ENCODE results near the gene SYNGR4. TPM values are rescaled to one million over a fixed set of nuclear protein-coding genes. Genes with fewer than 3 reads are reported as not detected.
A peak's percentile ranks its signal among the peaks of the same experiment; 100 is the strongest.

The SYNGR4 gene
- total RNA-seq, 1 donor from 2014 or later: not detected

- no peak overlapping the region for H2AFZ ChIP-seq (replicated peaks)
- H3K9ac ChIP-seq: no peak overlapping the region
- TF ChIP-seq EZH2phosphoT487 (IDR thresholded peaks at IDR 0.05) (no peak), CTCF (IDR thresholded peaks at IDR 0.05) (no peak), EZH2 (IDR thresholded peaks at IDR 0.05) (no peak)
- H3K79me2 ChIP-seq (ENCODE audit: low read depth): no peaks in the 10 kb centered on the region
- peaks cover 3% of the 10 kb centered on the region for H3F3A ChIP-seq (ENCODE audit: low read depth)
- no peak overlapping the region for H3K4me3 ChIP-seq
- no peaks in the 10 kb centered on the region for H3K36me3 Mint-ChIP-seq
- no peak overlapping the region for H3K4me3 Mint-ChIP-seq
- H3K27ac Mint-ChIP-seq: peak overlapping the region; percentile 27
- no peak for DNase-seq (ENCODE audit: low spot score)
- H3K36me3 ChIP-seq: no peaks in the 10 kb centered on the region
- no peaks in the 10 kb centered on the region for H4K20me1 ChIP-seq (ENCODE audit: low read depth)
- peaks cover 2% of the 10 kb centered on the region for H3K9me3 Mint-ChIP-seq
- H3K27me3 ChIP-seq: no peaks in the 10 kb centered on the region
- peaks cover 2% of the 10 kb centered on the region for H3K4me1 ChIP-seq
- no peak overlapping the region for H3K27ac ChIP-seq
- peaks cover 22% of the 10 kb centered on the region for H3K27me3 Mint-ChIP-seq (ENCODE audit: insufficient read depth, low read depth)
- H3K4me1 Mint-ChIP-seq: peaks cover 35% of the 10 kb centered on the region
- no peaks in the 10 kb centered on the region for H3K9me3 ChIP-seq (ENCODE audit: low read depth)
- H3K4me2 ChIP-seq: no peak overlapping the region
Observed at GRCh38 chr19:48353677-48354076, 10.5 kb upstream of the SYNGR4 start.

GRCh38 chr19:48354332-48354992 lies 9.7 kb upstream of the SYNGR4 start:
- H3K9me3 Mint-ChIP-seq: peaks cover 2% of the 10 kb centered on the region
- no peak overlapping the region for H3K27ac ChIP-seq
- H3K9ac ChIP-seq: no peak overlapping the region
- no peak for TF ChIP-seq EZH2 (IDR thresholded peaks at IDR 0.05)
- TF ChIP-seq CTCF (IDR thresholded peaks at IDR 0.05): no peak
- peak overlapping the region; percentile 49 for H3K27ac Mint-ChIP-seq
- no peaks in the 10 kb centered on the region for H3K36me3 ChIP-seq
- H3K4me3 ChIP-seq: no peak overlapping the region
- H3K79me2 ChIP-seq (ENCODE audit: low read depth): no peaks in the 10 kb centered on the region
- peaks cover 4% of the 10 kb centered on the region for H3F3A ChIP-seq (ENCODE audit: low read depth)
- no peak overlapping the region for H3K4me2 ChIP-seq
- H3K4me1 ChIP-seq: peaks cover 2% of the 10 kb centered on the region
- peaks cover 36% of the 10 kb centered on the region for H3K4me1 Mint-ChIP-seq
- H3K4me3 Mint-ChIP-seq: peak overlapping the region; percentile 64
- no peaks in the 10 kb centered on the region for H3K27me3 ChIP-seq
- H3K27me3 Mint-ChIP-seq (ENCODE audit: insufficient read depth, low read depth): peaks cover 25% of the 10 kb centered on the region
- H3K9me3 ChIP-seq (ENCODE audit: low read depth): no peaks in the 10 kb centered on the region
- H3K36me3 Mint-ChIP-seq: no peaks in the 10 kb centered on the region
- no peaks in the 10 kb centered on the region for H4K20me1 ChIP-seq (ENCODE audit: low read depth)
- H2AFZ ChIP-seq (replicated peaks): no peak overlapping the region
- DNase-seq (ENCODE audit: low spot score): no peak

GRCh38 chr19:48355365-48355954 lies 8.7 kb upstream of the SYNGR4 start:
- Histone ChIP-seq H3F3A (ENCODE audit: low read depth) (peaks cover 4% of the 10 kb centered on the region), H3K27ac (peak overlapping the region; percentile 14), H3K4me2 (no peak overlapping the region), H3K4me1 (peaks cover 2% of the 10 kb centered on the region), H3K36me3 (no peaks in the 10 kb centered on the region), H3K79me2 (ENCODE audit: low read depth) (no peaks in the 10 kb centered on the region), H3K27me3 (no peaks in the 10 kb centered on the region), H2AFZ (replicated peaks) (no peak overlapping the region), H3K9ac (no peak overlapping the region), H4K20me1 (ENCODE audit: low read depth) (no peaks in the 10 kb centered on the region), H3K9me3 (ENCODE audit: low read depth) (no peaks in the 10 kb centered on the region), H3K4me3 (no peak overlapping the region)
- peak; percentile 24 for DNase-seq (ENCODE audit: low spot score)
- peak overlapping the region; percentile 62 for H3K4me3 Mint-ChIP-seq
- TF ChIP-seq CTCF (IDR thresholded peaks at IDR 0.05) (no peak), EZH2 (IDR thresholded peaks at IDR 0.05) (no peak), EZH2phosphoT487 (IDR thresholded peaks at IDR 0.05) (no peak)
- H3K27me3 Mint-ChIP-seq (ENCODE audit: insufficient read depth, low read depth): peaks cover 25% of the 10 kb centered on the region
- no peaks in the 10 kb centered on the region for H3K36me3 Mint-ChIP-seq
- H3K4me1 Mint-ChIP-seq: peaks cover 36% of the 10 kb centered on the region
- peak overlapping the region; percentile 98 for H3K27ac Mint-ChIP-seq
- H3K9me3 Mint-ChIP-seq: peaks cover 2% of the 10 kb centered on the region

Measured in neural progenitor cell (in vitro differentiated cells).